Panc1 (cell line): Measurements from ENCODE around the gene NAXE. TPM values are rescaled to one million over a fixed set of nuclear protein-coding genes. Genes with fewer than 3 reads are reported as not detected.
A peak's percentile ranks its signal among the peaks of the same experiment; 100 is the strongest.

ENCODE experiments used
- ATAC-seq: fragments of 200-7000 bp; cut with Tn5 transposase; 2 replicates; pipeline ENCODE4 v1.9.1; 2020; ENCODE audit warnings: mild to moderate bottlenecking, moderate library complexity
- BruUV-seq: library from RNA; stranded (reverse); fragments of 400-500 nt; replicated peaks from 2 replicates; lab custom pipeline; 2021; lab: Mats Ljungman, UMichigan
- CTCF ChIA-PET: fragments of 300-600 bp; sonication (Branson Sonifier 250); formaldehyde crosslinking; loops from one replicate; lab custom pipeline; 2022; ENCODE audit warnings: antibody characterized with exemption; lab: Charles Lee
- POLR2A ChIA-PET: fragments of 300-600 bp; sonication (Branson Sonifier 250); formaldehyde crosslinking; loops from one replicate; lab custom pipeline; 2022; ENCODE audit warnings: antibody characterized with exemption; lab: Charles Lee
- DNase-seq: peaks from one replicate; pipeline ENCODE4 v3.0.0-alpha.2; 2010; ENCODE audit warnings: low read depth, low spot score
- H3K27ac ChIP-seq: 2 replicates; pipeline ENCODE4 v1.5.1; 2011; ENCODE audit warnings: mild to moderate bottlenecking, low read length, inconsistent platforms
- H3K27me3 ChIP-seq: fragments of 200-500 bp; sonication (Bioruptor generic); 2 replicates; pipeline ENCODE4 v1.6.0; 2014; ENCODE audit warnings: low read length, inconsistent platforms; ENCODE audit not compliant: control insufficient read depth, insufficient read depth
- H3K36me3 ChIP-seq: fragments of 200-500 bp; sonication (Bioruptor generic); 2 replicates; pipeline ENCODE4 v1.5.1; 2014; ENCODE audit warnings: inconsistent platforms, mild to moderate bottlenecking, low read length, moderate library complexity; ENCODE audit not compliant: control insufficient read depth, insufficient read depth
- H3K4me1 ChIP-seq: 2 replicates; pipeline ENCODE4 v1.5.1; 2011; ENCODE audit warnings: inconsistent platforms, mild to moderate bottlenecking, low read length, moderate library complexity; ENCODE audit not compliant: control insufficient read depth, insufficient read depth
- H3K4me3 ChIP-seq, 2 experiments: 2 replicates each; pipeline ENCODE4 v1.5.1; 2011 to 2012; ENCODE audit warnings: low read depth in 2 of 2, low read length in 2 of 2, mild to moderate bottlenecking in 2 of 2, inconsistent platforms in 1 of 2, moderate library complexity in 1 of 2
- H3K9me3 ChIP-seq: fragments of 200-500 bp; sonication (Bioruptor generic); 2 replicates; pipeline ENCODE4 v1.5.1; 2014; ENCODE audit warnings: low read depth, mild to moderate bottlenecking, inconsistent platforms, low read length, moderate library complexity; ENCODE audit not compliant: control insufficient read depth, insufficient read depth
- CTCF ChIP-seq: fragments of 450-650 bp; IDR thresholded peaks from 2 replicates; pipeline ENCODE4 v1.5.1; 2017; ENCODE audit warnings: mild to moderate bottlenecking
- POLR2AphosphoS5 ChIP-seq: IDR thresholded peaks from 2 replicates; pipeline ENCODE4 v1.6.1; 2012; ENCODE audit warnings: mild to moderate bottlenecking, low read depth, low read length, moderate library complexity
- REST ChIP-seq, 2 experiments: IDR thresholded peaks; 2 replicates each; pipeline ENCODE4 v1.6.1; 2011 to 2012; ENCODE audit warnings: low read depth in 2 of 2, control low read depth in 1 of 2, low read length in 1 of 2, mild to moderate bottlenecking in 1 of 2, moderate library complexity in 1 of 2; ENCODE audit not compliant: insufficient read depth in 1 of 2
- SIN3A ChIP-seq: IDR thresholded peaks from 2 replicates; pipeline ENCODE4 v1.6.1; 2012; ENCODE audit warnings: low read depth, mild to moderate bottlenecking, low read length, moderate library complexity, borderline replicate concordance; ENCODE audit not compliant: insufficient read depth
- TCF7L2 ChIP-seq: IDR thresholded peaks from 2 replicates; pipeline ENCODE4 v1.6.1; 2011; ENCODE audit warnings: mild to moderate bottlenecking, low read depth, low read length, inconsistent platforms
- in situ Hi-C: cut with HindIII; loops from 2 replicates; pipeline ENCODE4 v1.10.0; 2016; ENCODE audit warnings: low sequenced_read_pairs, low pct_unique_long_range_greater_than_20kb
- intact Hi-C: fragments of 100-400 bp; cut with micrococcal nuclease; formaldehyde crosslinking; loops from one replicate; pipeline ENCODE4 v1.10.0; 2022; ENCODE audit not compliant: unreplicated experiment
- total RNA-seq: library from RNA; stranded (reverse); gene quantifications from one replicate; pipeline ENCODE4 v1.2.1, GENCODE V29; 2021; ENCODE audit not compliant: unreplicated experiment

Gene NAXE
- total RNA-seq, 1 experiment from 2014 or later = 211 TPM

GRCh38 chr1:156600733-156601121, 9.2 kb downstream of the NAXE start:
- peak; percentile 5 for ATAC-seq
- ChIA-PET POLR2A (no interaction called here), CTCF (interaction anchor here (0.6 kb wide), 1 partner anchor 17 kb away, joined by 4 read pairs; no protein-coding TSS in a partner anchor)
- H3K9me3 ChIP-seq = no peaks in the 10 kb centered on the region
- H3K36me3 ChIP-seq = peaks cover 12% of the 10 kb centered on the region
- H3K4me1 ChIP-seq = peaks cover 5% of the 10 kb centered on the region
- H3K27me3 ChIP-seq = no peaks in the 10 kb centered on the region
- TF ChIP-seq REST (IDR thresholded peaks at IDR 0.05; ENCODE audit: insufficient read depth in 1 of 2, low read depth in 2 of 2, low read length in 1 of 2) (no peak), TCF7L2 (no peak), SIN3A (no peak), POLR2AphosphoS5 (no peak), CTCF (no peak)
- no peak for DNase-seq
- in situ Hi-C loops (no loop called here), intact Hi-C loops (loop anchor here (10.0 kb wide), 1 partner anchor 146 kb away; no protein-coding TSS in a partner anchor)
- BruUV-seq = TSS peak; percentile 84
- peak overlapping the region; percentile 99 for H3K27ac ChIP-seq
- H3K4me3 ChIP-seq = peak overlapping the region; percentile 76 to 99

GRCh38 chr1:156601122-156601830, 9.7 kb downstream of the NAXE start, which contains the start of gene GPATCH4:
GPATCH4 (minus strand) TSS chr1:156601479.
- Histone ChIP-seq H3K36me3 (peaks cover 12% of the 10 kb centered on the region), H3K9me3 (no peaks in the 10 kb centered on the region), H3K4me1 (peaks cover 5% of the 10 kb centered on the region), H3K27ac (peak within 1 kb of the TSS; percentile 99), H3K27me3 (no peaks in the 10 kb centered on the region), H3K4me3 (peak within 1 kb of the TSS; percentile 76 to 99)
- intact Hi-C loops = loop anchor here (10.0 kb wide), 1 partner anchor 146 kb away; no protein-coding TSS in a partner anchor
- BruUV-seq = no TSS peak
- TF ChIP-seq CTCF = no peak
- 0 out of 2 replicates have a peak, but pooled peaks have one; percentile 20 for TF ChIP-seq TCF7L2
- peak; percentile 78 for TF ChIP-seq SIN3A
- TF ChIP-seq POLR2AphosphoS5 = peak; percentile 80
- no peak; a peak in 1 of 4 replicates for TF ChIP-seq REST (IDR thresholded peaks at IDR 0.05; ENCODE audit: insufficient read depth in 1 of 2, low read depth in 2 of 2, low read length in 1 of 2)
- in situ Hi-C loops = no loop called here
- POLR2A ChIA-PET = no interaction called here
- ATAC-seq (peak; percentile 88), DNase-seq (no peak)
- CTCF ChIA-PET = no interaction called here
